BLaER1 (cell line): ENCODE data around the gene FAM156B.
"Not testable (repeated sequence)": the region's sequence is repeated elsewhere in the genome, so short reads cannot be mapped to it uniquely, and the experiment has no call there.

ENCODE experiments used
- H3K27ac ChIP-seq: shearing (Covaris generic); formaldehyde crosslinking; 2 replicates; pipeline ENCODE4 v1.8.1; 2022
- H3K27me3 ChIP-seq: shearing (Covaris generic); formaldehyde crosslinking; 2 replicates; pipeline ENCODE4 v1.8.1; 2022
- H3K36me3 ChIP-seq: shearing (Covaris generic); formaldehyde crosslinking; 2 replicates; pipeline ENCODE4 v1.8.1; 2022
- H3K4me1 ChIP-seq: shearing (Covaris generic); formaldehyde crosslinking; 2 replicates; pipeline ENCODE4 v1.8.1; 2022
- H3K4me2 ChIP-seq: shearing (Covaris generic); formaldehyde crosslinking; 2 replicates; pipeline ENCODE4 v1.8.1; 2022
- H3K4me3 ChIP-seq: shearing (Covaris generic); formaldehyde crosslinking; 2 replicates; pipeline ENCODE4 v1.8.1; 2022
- H3K9ac ChIP-seq: shearing (Covaris generic); formaldehyde crosslinking; 2 replicates; pipeline ENCODE4 v1.8.1; 2022
- H3K9me3 ChIP-seq: shearing (Covaris generic); formaldehyde crosslinking; 2 replicates; pipeline ENCODE4 v1.8.1; 2022
- H4K20me1 ChIP-seq: shearing (Covaris generic); formaldehyde crosslinking; 2 replicates; pipeline ENCODE4 v1.8.1; 2022
- Cebpa-rat ChIP-seq: shearing (Covaris generic); IDR thresholded peaks from 2 replicates; pipeline ENCODE4 v1.8.1; 2022

The FAM156B gene

GRCh38 chrX:52934704-52935469, 37.8 kb downstream of the FAM156B start:
- Histone ChIP-seq H3K4me2 (peak overlapping the region; percentile 96), H3K4me3 (peak overlapping the region; percentile 75), H3K9me3 (no peaks in the 10 kb centered on the region), H3K36me3 (no peaks in the 10 kb centered on the region), H3K27ac (peak overlapping the region; percentile 96), H3K4me1 (peaks cover 11% of the 10 kb centered on the region), H4K20me1 (no peaks in the 10 kb centered on the region), H3K9ac (peak overlapping the region; percentile 91), H3K27me3 (no peaks in the 10 kb centered on the region; the same call in 1 of the 2 replicates)
- TF ChIP-seq Cebpa-rat = peak; percentile 62; the same call in 1 of the 2 replicates

- peak overlapping the region; percentile 96 for H3K4me2 ChIP-seq
- H3K27ac ChIP-seq = peak overlapping the region; percentile 96
- peak overlapping the region; percentile 91 for H3K9ac ChIP-seq
- peaks cover 11% of the 10 kb centered on the region for H3K4me1 ChIP-seq
- H3K4me3 ChIP-seq = peak overlapping the region; percentile 75
- not testable (repeated sequence) for H4K20me1 ChIP-seq, H3K36me3 ChIP-seq, H3K27me3 ChIP-seq, H3K9me3 ChIP-seq
Measured at GRCh38 chrX:52935470-52935784, 38.3 kb downstream of the FAM156B start.

- not testable (repeated sequence) for H3K27me3 ChIP-seq, H3K9ac ChIP-seq, H4K20me1 ChIP-seq, H3K9me3 ChIP-seq, H3K4me3 ChIP-seq, H3K4me1 ChIP-seq, H3K4me2 ChIP-seq, H3K36me3 ChIP-seq, H3K27ac ChIP-seq
Measured at GRCh38 chrX:52940704-52941103, 43.6 kb downstream of the FAM156B start.

- H3K4me2 ChIP-seq, H3K4me1 ChIP-seq, H3K4me3 ChIP-seq, H3K27ac ChIP-seq, H3K36me3 ChIP-seq, H4K20me1 ChIP-seq, H3K9ac ChIP-seq, H3K9me3 ChIP-seq, H3K27me3 ChIP-seq: not testable (repeated sequence)
Measured at GRCh38 chrX:52941728-52942127, 44.6 kb downstream of the FAM156B start.

GRCh38 chrX:52945838-52946494, 48.8 kb downstream of the FAM156B start:
- H4K20me1 ChIP-seq, H3K9ac ChIP-seq, H3K4me3 ChIP-seq, H3K27ac ChIP-seq, H3K4me2 ChIP-seq, H3K9me3 ChIP-seq, H3K4me1 ChIP-seq, H3K27me3 ChIP-seq, H3K36me3 ChIP-seq: not testable (repeated sequence)

- H3K27ac ChIP-seq, H3K9me3 ChIP-seq, H3K4me1 ChIP-seq, H3K36me3 ChIP-seq, H3K4me3 ChIP-seq, H4K20me1 ChIP-seq, H3K27me3 ChIP-seq, H3K4me2 ChIP-seq, H3K9ac ChIP-seq: not testable (repeated sequence)
Measured at GRCh38 chrX:52947501-52947900, 50.4 kb downstream of the FAM156B start.

- not testable (repeated sequence) for H3K27ac ChIP-seq, H3K4me3 ChIP-seq, H4K20me1 ChIP-seq, H3K9me3 ChIP-seq, H3K36me3 ChIP-seq, H3K27me3 ChIP-seq, H3K4me2 ChIP-seq, H3K9ac ChIP-seq, H3K4me1 ChIP-seq
Measured at GRCh38 chrX:52948265-52948664, 51.1 kb downstream of the FAM156B start.

- H3K9me3 ChIP-seq, H3K4me1 ChIP-seq, H3K4me3 ChIP-seq, H3K27me3 ChIP-seq, H3K4me2 ChIP-seq, H4K20me1 ChIP-seq, H3K36me3 ChIP-seq, H3K27ac ChIP-seq, H3K9ac ChIP-seq: not testable (repeated sequence)
Measured at GRCh38 chrX:52949325-52949724, 52.2 kb downstream of the FAM156B start.

- H3K27ac ChIP-seq, H3K36me3 ChIP-seq, H3K27me3 ChIP-seq, H3K9ac ChIP-seq, H3K4me3 ChIP-seq, H3K4me1 ChIP-seq, H3K9me3 ChIP-seq, H4K20me1 ChIP-seq, H3K4me2 ChIP-seq: not testable (repeated sequence)
Measured at GRCh38 chrX:52949884-52950283, 52.8 kb downstream of the FAM156B start.
